GM12872 (cell line): Measurements from ENCODE around the gene CST9.

Source experiments
- CTCF ChIP-seq: IDR thresholded peaks from 3 replicates; pipeline ENCODE4 v1.5.1; 2011; ENCODE audit warnings: low read depth, mild to moderate bottlenecking, low read length, moderate library complexity; ENCODE audit not compliant: insufficient read depth

The CST9 gene

GRCh38 chr20:23602241-23602640 is 3.5 kb downstream of the CST9 start:
- no peak for TF ChIP-seq CTCF

- no peak for TF ChIP-seq CTCF
These were observed 4.0 kb downstream of the CST9 start for GRCh38 chr20:23601715-23602114.

GRCh38 chr20:23598481-23598880 is 7.2 kb downstream of the CST9 start:
- no peak for TF ChIP-seq CTCF

- no peak for TF ChIP-seq CTCF
These were observed 9.0 kb downstream of the CST9 start for GRCh38 chr20:23596579-23597250.

- no peak for TF ChIP-seq CTCF
These were observed 9.8 kb downstream of the CST9 start for GRCh38 chr20:23595941-23596340.

GRCh38 chr20:23588434-23589403 is 17.0 kb downstream of the CST9 start:
- no peak for TF ChIP-seq CTCF

GRCh38 chr20:23587631-23588030 is 18.1 kb downstream of the CST9 start:
- TF ChIP-seq CTCF = no peak
